ENCODE results near the gene REC114.

REC114 gene

GRCh38 chr15:73608475-73608874 lies 165.5 kb downstream of the REC114 start:
- DNase-seq (ENCODE audit: extremely low spot score): no peak
- TF ChIP-seq FOXK2 (IDR thresholded peaks at IDR 0.05) (no peak), HDGF (IDR thresholded peaks at IDR 0.05; ENCODE audit: borderline replicate concordance) (no peak), TARDBP (IDR thresholded peaks at IDR 0.05) (no peak), LEF1 (IDR thresholded peaks at IDR 0.05; ENCODE audit: borderline replicate concordance) (no peak), SUZ12 (IDR thresholded peaks at IDR 0.05) (no peak), BHLHE40 (IDR thresholded peaks at IDR 0.05; ENCODE audit: borderline replicate concordance) (no peak), ARNT (IDR thresholded peaks at IDR 0.05) (no peak), L3MBTL2 (conservative IDR thresholded peaks at IDR 0.05) (no peak), ELF4 (IDR thresholded peaks at IDR 0.05) (no peak), SP1 (IDR thresholded peaks at IDR 0.05) (no peak), CTBP1 (IDR thresholded peaks at IDR 0.05; ENCODE audit: borderline replicate concordance) (no peak), FOXA1 (IDR thresholded peaks at IDR 0.05) (no peak), FOXM1 (IDR thresholded peaks at IDR 0.05; ENCODE audit: borderline replicate concordance) (no peak), NFRKB (IDR thresholded peaks at IDR 0.05) (no peak), ZNF384 (IDR thresholded peaks at IDR 0.05) (no peak)
- TF ChIP-seq, protein P1, sequence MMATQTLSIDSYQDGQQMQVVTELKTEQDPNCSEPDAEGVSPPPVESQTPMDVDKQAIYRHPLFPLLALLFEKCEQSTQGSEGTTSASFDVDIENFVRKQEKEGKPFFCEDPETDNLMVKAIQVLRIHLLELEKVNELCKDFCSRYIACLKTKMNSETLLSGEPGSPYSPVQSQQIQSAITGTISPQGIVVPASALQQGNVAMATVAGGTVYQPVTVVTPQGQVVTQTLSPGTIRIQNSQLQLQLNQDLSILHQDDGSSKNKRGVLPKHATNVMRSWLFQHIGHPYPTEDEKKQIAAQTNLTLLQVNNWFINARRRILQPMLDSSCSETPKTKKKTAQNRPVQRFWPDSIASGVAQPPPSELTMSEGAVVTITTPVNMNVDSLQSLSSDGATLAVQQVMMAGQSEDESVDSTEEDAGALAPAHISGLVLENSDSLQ (IDR thresholded peaks at IDR 0.05): no peak
- ChIA-PET POLR2A (no interaction called here), CTCF (interaction anchor here (1.5 kb wide), 1 partner anchor 12 kb away, joined by 3 read pairs; no protein-coding TSS in a partner anchor)

- DNase-seq (ENCODE audit: extremely low spot score): no peak
- ChIA-PET CTCF (interaction anchor here (1.5 kb wide), 1 partner anchor 12 kb away, joined by 3 read pairs; no protein-coding TSS in a partner anchor), POLR2A (no interaction called here)
- no peak for TF ChIP-seq ZNF384 (IDR thresholded peaks at IDR 0.05)
- TF ChIP-seq ARNT (IDR thresholded peaks at IDR 0.05): no peak
- no peak for TF ChIP-seq LEF1 (IDR thresholded peaks at IDR 0.05; ENCODE audit: borderline replicate concordance)
- TF ChIP-seq SP1 (IDR thresholded peaks at IDR 0.05): no peak
- TF ChIP-seq NFRKB (IDR thresholded peaks at IDR 0.05): no peak
- TF ChIP-seq BHLHE40 (IDR thresholded peaks at IDR 0.05; ENCODE audit: borderline replicate concordance): no peak
- TF ChIP-seq FOXK2 (IDR thresholded peaks at IDR 0.05): no peak
- TF ChIP-seq FOXM1 (IDR thresholded peaks at IDR 0.05; ENCODE audit: borderline replicate concordance): no peak
- no peak for TF ChIP-seq CTBP1 (IDR thresholded peaks at IDR 0.05; ENCODE audit: borderline replicate concordance)
- no peak for TF ChIP-seq TARDBP (IDR thresholded peaks at IDR 0.05)
- no peak for TF ChIP-seq ELF4 (IDR thresholded peaks at IDR 0.05)
- no peak for TF ChIP-seq HDGF (IDR thresholded peaks at IDR 0.05; ENCODE audit: borderline replicate concordance)
- no peak for TF ChIP-seq FOXA1 (IDR thresholded peaks at IDR 0.05)
- TF ChIP-seq L3MBTL2 (conservative IDR thresholded peaks at IDR 0.05): no peak
- TF ChIP-seq, protein P1 (IDR thresholded peaks at IDR 0.05): no peak
- no peak for TF ChIP-seq SUZ12 (IDR thresholded peaks at IDR 0.05)
These were observed 166.0 kb downstream of the REC114 start for GRCh38 chr15:73608941-73609340.

All from HEK293T (cell line).